AG04450 (cell line): Measurements from ENCODE around the gene CAPNS1. TPM values are rescaled to one million over a fixed set of nuclear protein-coding genes. Genes with fewer than 3 reads are reported as not detected.

Source experiments
- CTCF ChIA-PET: fragments of 300-600, 350-600 bp; formaldehyde crosslinking; extraction: SDS; loops from one replicate; lab custom pipeline; 2022; ENCODE audit warnings: antibody characterized with exemption, inconsistent platforms; lab: Charles Lee
- POLR2A ChIA-PET: fragments of 350-600 bp; formaldehyde crosslinking; extraction: SDS; loops from one replicate; lab custom pipeline; 2021; ENCODE audit warnings: antibody characterized with exemption, inconsistent platforms; lab: Yijun Ruan, JAX
- DNase-seq: peaks from one replicate; pipeline ENCODE4 v3.0.0-alpha.2; 2011; ENCODE audit warnings: low read depth, low spot score
- H3K27ac ChIP-seq: one replicate; pipeline ENCODE4 v1.5.1; 2012; ENCODE audit warnings: low read depth, low read length, control low read depth
- H3K27me3 ChIP-seq: one replicate; pipeline ENCODE4 v1.6.0; 2012; ENCODE audit warnings: low read length; ENCODE audit not compliant: control insufficient read depth, insufficient read depth
- H3K4me3 ChIP-seq: 2 replicates; pipeline ENCODE4 v1.5.1; 2011; ENCODE audit warnings: mild to moderate bottlenecking, low read depth, low read length, control low read depth
- H3K9me3 ChIP-seq: 2 replicates; pipeline ENCODE4 v1.5.1; 2012; ENCODE audit warnings: low read length; ENCODE audit not compliant: control insufficient read depth, insufficient read depth
- CTCF ChIP-seq: IDR thresholded peaks from 2 replicates; pipeline ENCODE4 v1.5.1; 2011; ENCODE audit warnings: low read depth, low read length, control low read depth, inconsistent platforms
- polyA plus RNA-seq: library from polyadenylated mRNA; depleted of rRNA; stranded (reverse); fragments of >200 nt; gene quantifications from 2 replicates; pipeline ENCODE4 v1.2.3, GENCODE V29; 2011

The CAPNS1 gene
- polyA plus RNA-seq, 1 experiment: 895 TPM

DNA sequence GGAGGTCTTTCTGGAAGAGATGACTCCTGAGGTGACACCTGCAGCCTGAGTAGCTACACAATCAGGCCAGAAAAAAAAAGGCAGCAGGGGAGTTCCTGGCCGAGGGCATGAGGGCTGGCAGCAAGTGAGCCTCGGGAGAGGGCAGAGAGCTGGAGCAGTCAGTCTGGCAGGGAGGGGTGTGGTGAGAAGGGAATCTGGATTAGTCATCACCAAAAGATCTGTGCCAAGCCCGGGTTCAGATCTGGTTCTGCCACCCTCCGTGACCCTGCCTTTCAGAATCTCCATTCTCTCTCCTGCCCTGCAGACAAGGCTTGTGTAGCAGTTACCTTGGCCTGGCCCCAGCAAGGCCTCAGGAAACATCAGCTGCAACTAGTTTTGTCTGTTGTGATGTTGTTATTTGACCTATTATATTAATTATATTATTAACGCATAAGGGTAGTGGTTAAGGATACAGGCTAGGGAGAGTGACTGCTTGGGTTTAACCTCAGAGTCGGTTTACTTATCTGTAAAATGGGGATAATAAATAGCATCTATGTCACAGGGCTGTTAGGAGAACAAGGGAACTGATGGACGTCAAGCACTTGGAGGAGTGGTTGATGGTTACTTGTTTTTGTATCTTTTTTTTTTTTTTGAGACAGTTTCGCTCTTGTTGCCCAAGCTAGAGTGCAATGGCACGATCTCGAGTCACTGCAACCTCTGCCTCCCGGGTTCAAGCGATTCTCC, 2.7 kb upstream of the CAPNS1 start:
- no peak for TF ChIP-seq CTCF
- H3K27ac ChIP-seq: no peak overlapping the region
- ChIA-PET POLR2A (interaction anchor here (0.6 to 1.4 kb wide), 3 partner anchors 9 to 23 kb away, joined by 3 to 4 read pairs (median 3); no protein-coding TSS in a partner anchor), CTCF (interaction anchor here (3.7 kb wide), 1 partner anchor 9 kb away, joined by 15 read pairs; no protein-coding TSS in a partner anchor)
- H3K4me3 ChIP-seq: no peak overlapping the region
- no peaks in the 10 kb centered on the region for H3K9me3 ChIP-seq
- H3K27me3 ChIP-seq: peaks cover 2% of the 10 kb centered on the region
- no peak for DNase-seq

GRCh38 chr19:36139120-36139472, 770 bp upstream of the CAPNS1 start:
- DNase-seq: no peak
- Histone ChIP-seq H3K9me3 (no peaks in the 10 kb centered on the region), H3K27ac (peak overlapping the region; percentile 73), H3K27me3 (peaks cover 2% of the 10 kb centered on the region), H3K4me3 (peak overlapping the region; percentile 90)
- ChIA-PET POLR2A (interaction anchor here (0.6 to 2.0 kb wide), 4 partner anchors 11 to 84 kb away, joined by 3 to 21 read pairs (median 3); partner anchors contain the start of gene ZNF565), CTCF (interaction anchor here (3.7 kb wide), 1 partner anchor 11 kb away, joined by 15 read pairs; no protein-coding TSS in a partner anchor)
- TF ChIP-seq CTCF: no peak

DNA sequence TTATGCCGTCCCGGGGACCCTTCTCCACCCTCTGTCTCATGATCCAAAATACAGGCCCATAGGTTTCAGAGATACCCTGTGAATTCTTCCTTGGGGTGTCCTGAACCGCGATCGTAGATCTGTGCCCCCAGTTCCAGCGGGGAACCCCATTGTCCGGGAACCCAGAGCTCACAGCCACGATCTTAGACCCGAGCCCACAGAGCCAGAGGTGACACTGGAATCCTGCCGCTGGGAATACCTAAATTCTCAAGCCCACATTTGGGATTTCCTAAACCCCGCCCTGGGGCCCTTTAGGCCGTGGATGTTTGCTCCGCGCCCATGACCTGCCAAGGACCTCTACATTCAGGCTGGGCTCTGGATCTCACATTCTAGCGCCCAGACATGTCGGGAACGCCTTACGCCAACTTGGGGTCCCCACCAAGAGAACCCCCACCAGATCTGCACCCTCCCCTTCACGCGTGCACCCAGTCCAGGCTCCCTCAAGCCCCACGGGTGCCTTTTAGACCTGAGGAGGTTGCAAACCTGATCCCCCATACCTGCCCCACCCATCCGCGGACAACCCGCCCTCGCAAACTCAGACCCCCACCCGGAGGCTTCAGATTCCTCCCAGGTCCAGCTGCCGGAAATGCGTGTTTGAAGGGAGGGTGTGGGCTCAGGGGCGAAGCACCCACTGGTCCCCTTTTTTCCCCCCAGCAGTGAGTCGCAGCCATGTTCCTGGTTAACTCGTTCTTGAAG, 605 bp downstream of the CAPNS1 start:
- no peak for TF ChIP-seq CTCF
- Histone ChIP-seq H3K27ac (peak overlapping the region; percentile 96), H3K9me3 (no peaks in the 10 kb centered on the region), H3K4me3 (peak overlapping the region; percentile 90), H3K27me3 (no peaks in the 10 kb centered on the region)
- ChIA-PET CTCF (interaction anchor here (0.6 to 1.1 kb wide), 2 partner anchors 13 to 256 kb away, joined by 4 read pairs; no protein-coding TSS in a partner anchor), POLR2A (interaction anchor here (1.0 to 2.0 kb wide), 3 partner anchors 10 to 74 kb away, joined by 3 to 21 read pairs (median 3); partner anchors contain the start of gene ZNF565)
- no peak for DNase-seq

- no peaks in the 10 kb centered on the region for H3K9me3 ChIP-seq
- CTCF ChIA-PET: interaction anchor here (0.6 kb wide), 1 partner anchor 257 kb away, joined by 4 read pairs; no protein-coding TSS in a partner anchor
- DNase-seq: peak; percentile 32
- TF ChIP-seq CTCF: no peak
- H3K4me3 ChIP-seq: peak overlapping the region; percentile 90
- no peaks in the 10 kb centered on the region for H3K27me3 ChIP-seq
- POLR2A ChIA-PET: interaction anchor here (2.0 kb wide), 1 partner anchor 13 kb away, joined by 21 read pairs; no protein-coding TSS in a partner anchor
- H3K27ac ChIP-seq: peak overlapping the region; percentile 96
Observed at GRCh38 chr19:36141039-36141927, 1.4 kb downstream of the CAPNS1 start.
